Breast epithelium (tissue), 3 donors: ENCODE measurements around the gene IMP3.
"Not testable (repeated sequence)": the region's sequence is repeated elsewhere in the genome, so short reads cannot be mapped to it uniquely, and the experiment has no call there.

Experiments
- CTCF ChIP-seq, 3 donors: fragments of 450-650 bp; IDR thresholded peaks; one replicate each; pipeline ENCODE4 v1.5.1; 2016 to 2017; ENCODE audit warnings: antibody characterized with exemption in 3 of 3, mild to moderate bottlenecking in 3 of 3, moderate library complexity in 3 of 3
- POLR2A ChIP-seq: fragments of 450-650 bp; IDR thresholded peaks from one replicate; pipeline ENCODE4 v1.6.1; 2016; ENCODE audit warnings: antibody characterized with exemption, mild to moderate bottlenecking, moderate library complexity

GRCh38 chr15:75633922-75634321 lies 6.1 kb downstream of the IMP3 start:
- TF ChIP-seq CTCF (IDR thresholded peaks at IDR 0.05); POLR2A: not testable (repeated sequence)
